LHCN-M2 (cell line): ENCODE measurements around the gene TSPEAR. TPM values are rescaled to one million over a fixed set of nuclear protein-coding genes. Genes with fewer than 3 reads are reported as not detected.

Experiments used
- DNase-seq: peaks from one replicate; pipeline ENCODE4 v3.0.0-alpha.2; 2012; ENCODE audit warnings: low read depth
- total RNA-seq: library from RNA; depleted of rRNA; stranded (reverse); fragments of >200 nt; gene quantifications from 2 replicates; pipeline ENCODE4 v1.2.3, GENCODE V29; 2014

TSPEAR gene
- total RNA-seq, 1 experiment from 2014 or later, result not detected

- DNase-seq, result no peak
Measured at GRCh38 chr21:44531606-44532564, 179.5 kb downstream of the TSPEAR start.

- no peak for DNase-seq
Measured at GRCh38 chr21:44530903-44531605, 180.3 kb downstream of the TSPEAR start.

GRCh38 chr21:44530221-44530902 lies 181.0 kb downstream of the TSPEAR start:
- DNase-seq, result no peak

GRCh38 chr21:44529503-44530125 lies 181.8 kb downstream of the TSPEAR start:
- DNase-seq, result no peak

GRCh38 chr21:44529011-44529421 lies 182.4 kb downstream of the TSPEAR start:
- no peak for DNase-seq

GRCh38 chr21:44528634-44528995 lies 182.8 kb downstream of the TSPEAR start:
- DNase-seq, result no peak

GRCh38 chr21:44527983-44528633 lies 183.3 kb downstream of the TSPEAR start:
- DNase-seq, result no peak

- DNase-seq, result no peak
Measured at GRCh38 chr21:44527156-44527982, 184.0 kb downstream of the TSPEAR start.

GRCh38 chr21:44526096-44526997 lies 185.0 kb downstream of the TSPEAR start:
- DNase-seq, result no peak

GRCh38 chr21:44525391-44526095 lies 185.8 kb downstream of the TSPEAR start:
- no peak for DNase-seq

- DNase-seq, result no peak
Measured at GRCh38 chr21:44524414-44525371, 186.7 kb downstream of the TSPEAR start.

- DNase-seq, result no peak
Measured at GRCh38 chr21:44523567-44524413, 187.6 kb downstream of the TSPEAR start.

- DNase-seq, result no peak
Measured at GRCh38 chr21:44522753-44523204, 188.6 kb downstream of the TSPEAR start.

- no peak for DNase-seq
Measured at GRCh38 chr21:44521928-44522752, 189.2 kb downstream of the TSPEAR start.

- DNase-seq, result no peak
Measured at GRCh38 chr21:44521301-44521927, 190.0 kb downstream of the TSPEAR start.
